Ovary (tissue), 9 donors: ENCODE measurements around the gene CADM4. TPM values are rescaled to one million over a fixed set of nuclear protein-coding genes. Genes with fewer than 3 reads are reported as not detected.

ENCODE experiments used
- DNase-seq, 5 donors: peaks; one replicate each; pipeline ENCODE4 v3.0.0-alpha.2; 2019 to 2020
- H3K27ac ChIP-seq, 2 donors: fragments of 200-600 bp; one replicate each; pipeline versions ENCODE4 v1.5.1 to v1.8.0; 2019 to 2022
- H3K27me3 ChIP-seq: fragments of 200-600 bp; one replicate; pipeline ENCODE4 v1.8.0; 2022
- H3K36me3 ChIP-seq: fragments of 200-600 bp; sonication (generic); one replicate; pipeline ENCODE4 v1.5.1; 2019
- H3K4me1 ChIP-seq: one replicate; pipeline ENCODE4 v1.8.1; 2013; ENCODE audit warnings: mild to moderate bottlenecking, moderate library complexity; ENCODE audit not compliant: insufficient read depth
- H3K4me3 ChIP-seq: fragments of 200-600 bp; sonication (generic); one replicate; pipeline ENCODE4 v1.5.1; 2017
- H3K9me3 ChIP-seq, 2 donors: fragments of 200-600 bp in 1 of 2; sonication (generic) in 1 of 2; one replicate each; pipeline versions ENCODE4 v1.5.1 to v1.8.1; 2013 to 2019; ENCODE audit warnings: mild to moderate bottlenecking in 1 of 2, moderate library complexity in 1 of 2
- CTCF ChIP-seq, 3 donors: fragments of 450-650 bp in 2 of 3; fragments of 200-600 bp in 1 of 3; IDR thresholded peaks; one replicate each; pipeline versions ENCODE4 v1.5.1 to v1.8.0; 2016 to 2022; ENCODE audit warnings: antibody characterized with exemption in 3 of 3, mild to moderate bottlenecking in 1 of 3
- EP300 ChIP-seq: sonication (generic); formaldehyde crosslinking; IDR thresholded peaks from one replicate; pipeline ENCODE4 v1.6.1; 2017; ENCODE audit warnings: antibody characterized with exemption
- POLR2A ChIP-seq: fragments of 450-650 bp; IDR thresholded peaks from one replicate; pipeline ENCODE4 v1.6.1; 2017; ENCODE audit warnings: antibody characterized with exemption, mild to moderate bottlenecking, moderate library complexity
- WGBS, 3 donors: extraction: QIAGEN DNeasy Blood & Tissue Kit in 1 of 3; methylation state at CpG; one replicate each; pipeline versions ENCODE4 v1.1.5 to v1.1.7; 2013 to 2017; 5-methylcytosine and 5-hydroxymethylcytosine counted together
- intact Hi-C, 4 donors: fragments of 100-400 bp; cut with DNase I; formaldehyde crosslinking; loops; one replicate each; pipeline versions ENCODE4 v1.11.0 to v1.15.1; 2022 to 2023
- polyA plus RNA-seq, 2 donors: library from polyadenylated mRNA; stranded (reverse); fragments of 200-250 nt in 1 of 2; fragments of 350-450 nt in 1 of 2; fragmentation: Illumina TruSeq in 1 of 2; extraction: RNeasy Lipid Tissue Mini Kit (QIAGEN cat#74804) in 1 of 2; gene quantifications; one replicate each; pipeline ENCODE4 v1.2.3, GENCODE V29; 2013 to 2014
- total RNA-seq, 7 donors: library from RNA; depleted of rRNA in 2 of 7; stranded (reverse); fragments of >200 nt in 2 of 7; fragmentation: NEBNext Ultra II Directional in 3 of 7; extraction: Animal tissue kit (Norgen Biotek cat#: 25700) in 3 of 7; gene quantifications; one replicate each; pipeline versions ENCODE4 v1.1.0 to v1.2.4, GENCODE V29; 2016 to 2023
- donor health status: DM: no; HTN: no; CAD: no; lungs with moderate emphysema.
- donor health status: DM: no; HTN: no; CAD: no.
- donor health status: Bipolar disorder and iron deficiency.
- donor health status: DM: yes; HTN: yes; CAD: no.
- donor health status: DM: no; HTN: no; CAD: no.
- donor health status: DM: yes; HTN: yes; CAD: no.

Gene CADM4
- total and polyA plus RNA-seq, 9 donors: 6.2 to 24.3 (median 11.3) TPM

DNA sequence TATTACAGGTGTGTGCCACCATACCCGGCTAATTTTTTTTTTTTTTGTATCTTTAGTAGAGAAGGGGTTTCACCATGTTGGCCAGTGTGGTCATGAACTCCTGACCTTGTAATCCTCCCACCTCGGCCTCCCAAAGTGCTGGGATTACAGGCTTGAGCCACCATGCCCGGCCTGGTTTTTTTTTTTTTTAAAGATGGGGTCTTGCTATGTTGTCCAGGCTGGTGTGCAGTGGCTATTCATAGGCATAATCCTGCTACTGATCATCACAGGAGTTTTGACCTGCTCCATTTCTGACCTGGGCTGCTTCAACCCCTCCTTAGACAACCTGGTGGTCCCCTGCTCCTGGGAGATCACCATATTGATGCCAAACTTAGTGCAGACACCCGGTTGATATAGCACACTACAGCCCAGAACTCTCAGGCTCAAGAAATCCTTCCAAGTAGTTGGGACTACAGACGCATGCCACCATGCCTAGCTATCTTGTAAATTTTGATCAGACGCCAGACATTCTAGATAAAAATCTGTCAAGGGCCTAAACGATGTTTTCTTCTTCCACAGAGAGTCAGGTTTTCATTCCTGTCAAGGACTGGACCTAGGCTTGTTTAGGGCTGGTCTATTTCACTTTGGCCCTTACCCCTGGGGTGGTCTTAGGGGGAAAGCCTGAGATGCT is 20.8 kb upstream of the CADM4 start:
- Histone ChIP-seq H3K9me3 (no peaks in the 10 kb centered on the region), H3K4me1 (no peaks in the 10 kb centered on the region), H3K27me3 (no peaks in the 10 kb centered on the region), H3K4me3 (no peak overlapping the region), H3K27ac (no peak overlapping the region), H3K36me3 (no peaks in the 10 kb centered on the region)
- intact Hi-C loops: no loop called here
- 81 to 84% (median 81%) methylated on average over 7 of the region's 7 CpGs for WGBS, 3 donors
- TF ChIP-seq EP300: no peak
- no peak for TF ChIP-seq CTCF (IDR thresholded peaks at IDR 0.05)
- no peak for TF ChIP-seq POLR2A
- no peak for DNase-seq

DNA sequence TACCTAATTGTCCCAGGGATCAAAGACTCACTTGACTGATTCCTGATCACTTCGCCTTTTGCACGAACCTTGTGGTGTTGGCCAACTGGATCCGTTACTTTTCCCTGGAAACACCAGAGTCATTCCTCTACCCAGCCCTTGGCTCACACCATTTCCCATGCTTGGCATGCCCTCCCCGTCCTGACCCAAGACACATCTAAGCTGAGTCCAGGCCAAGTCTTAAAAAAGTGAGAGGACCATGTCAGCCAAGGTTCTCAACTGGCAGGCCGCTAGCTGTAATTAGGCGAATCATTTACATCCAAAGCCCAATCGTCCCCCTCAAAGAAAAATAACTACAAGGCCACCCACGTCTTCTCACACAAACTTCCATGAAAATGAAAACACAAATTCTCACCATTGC is 18.8 kb upstream of the CADM4 start:
- DNase-seq: no peak
- no peaks in the 10 kb centered on the region for H3K27me3 ChIP-seq
- no peaks in the 10 kb centered on the region for H3K36me3 ChIP-seq
- H3K4me3 ChIP-seq: no peak overlapping the region
- no peaks in the 10 kb centered on the region for H3K4me1 ChIP-seq
- TF ChIP-seq POLR2A (no peak), CTCF (IDR thresholded peaks at IDR 0.05) (no peak), EP300 (no peak)
- intact Hi-C loops: loop anchor here in 2 of 4 donors (10.0 kb wide), 3 partner anchors 54 to 214 kb away; no protein-coding TSS in a partner anchor
- 92 to 95% (median 92%) methylated on average over 8 of the region's 8 CpGs for WGBS, 3 donors
- no peak overlapping the region for H3K27ac ChIP-seq
- H3K9me3 ChIP-seq: no peaks in the 10 kb centered on the region

DNA sequence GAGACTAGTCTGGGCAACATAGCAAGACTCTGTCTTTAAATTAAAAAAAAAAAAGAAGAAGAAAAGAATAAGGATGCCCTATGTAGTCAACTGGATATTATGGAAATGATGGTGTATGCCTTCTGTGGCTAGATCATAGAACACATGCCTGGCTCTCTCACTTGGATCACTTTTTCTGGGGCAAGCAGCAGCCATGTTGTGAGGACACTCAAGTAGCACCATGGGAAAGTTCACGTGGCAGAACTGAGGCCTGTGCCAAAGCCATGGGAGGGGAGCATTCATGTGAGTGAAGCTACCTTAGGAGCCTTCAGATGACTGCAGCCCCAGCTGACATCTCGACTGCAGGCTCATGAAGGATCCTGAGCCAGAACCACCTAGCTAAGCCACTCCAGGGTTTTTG is 18.4 kb upstream of the CADM4 start:
- Histone ChIP-seq H3K9me3 (no peaks in the 10 kb centered on the region), H3K4me1 (no peaks in the 10 kb centered on the region), H3K27me3 (no peaks in the 10 kb centered on the region), H3K36me3 (no peaks in the 10 kb centered on the region), H3K27ac (no peak overlapping the region), H3K4me3 (no peak overlapping the region)
- no peak for TF ChIP-seq EP300
- no peak for TF ChIP-seq CTCF (IDR thresholded peaks at IDR 0.05)
- TF ChIP-seq POLR2A: no peak
- WGBS, 3 donors: 85 to 94% (median 92%) methylated on average over 2 of the region's 2 CpGs
- no peak for DNase-seq
- intact Hi-C loops: loop anchor here in 2 of 4 donors (10.0 kb wide), 3 partner anchors 53 to 213 kb away; no protein-coding TSS in a partner anchor

- intact Hi-C loops: loop anchor here in 2 of 4 donors (10.0 kb wide), 3 partner anchors 52 to 212 kb away; no protein-coding TSS in a partner anchor
- no peaks in the 10 kb centered on the region for H3K27me3 ChIP-seq
- H3K36me3 ChIP-seq: no peaks in the 10 kb centered on the region
These were observed 16.8 kb upstream of the CADM4 start for GRCh38 chr19:43656436-43656835.

More at GRCh38 chr19:43656436-43656835, 16.8 kb upstream of the CADM4 start:
- H3K4me1 ChIP-seq: no peaks in the 10 kb centered on the region
- WGBS, 3 donors: 95 to 96% (median 95%) methylated on average over 6 of the region's 6 CpGs
- DNase-seq: no peak
- H3K9me3 ChIP-seq: no peaks in the 10 kb centered on the region
- no peak overlapping the region for H3K4me3 ChIP-seq
- TF ChIP-seq POLR2A (no peak), CTCF (IDR thresholded peaks at IDR 0.05) (no peak), EP300 (no peak)
- no peak overlapping the region for H3K27ac ChIP-seq
